Measurements from ENCODE around the gene IL36B. TPM values are rescaled to one million over a fixed set of nuclear protein-coding genes. Genes with fewer than 3 reads are reported as not detected.
"Not testable (repeated sequence)": the region's sequence is repeated elsewhere in the genome, so short reads cannot be mapped to it uniquely, and the experiment has no call there.

Gene IL36B
- polyA plus RNA-seq (2011; rRNA removed) (not detected in 2 replicates), polyA minus RNA-seq (2011; rRNA and poly(A)+ RNA removed) (not detected in 2 replicates)

DNA sequence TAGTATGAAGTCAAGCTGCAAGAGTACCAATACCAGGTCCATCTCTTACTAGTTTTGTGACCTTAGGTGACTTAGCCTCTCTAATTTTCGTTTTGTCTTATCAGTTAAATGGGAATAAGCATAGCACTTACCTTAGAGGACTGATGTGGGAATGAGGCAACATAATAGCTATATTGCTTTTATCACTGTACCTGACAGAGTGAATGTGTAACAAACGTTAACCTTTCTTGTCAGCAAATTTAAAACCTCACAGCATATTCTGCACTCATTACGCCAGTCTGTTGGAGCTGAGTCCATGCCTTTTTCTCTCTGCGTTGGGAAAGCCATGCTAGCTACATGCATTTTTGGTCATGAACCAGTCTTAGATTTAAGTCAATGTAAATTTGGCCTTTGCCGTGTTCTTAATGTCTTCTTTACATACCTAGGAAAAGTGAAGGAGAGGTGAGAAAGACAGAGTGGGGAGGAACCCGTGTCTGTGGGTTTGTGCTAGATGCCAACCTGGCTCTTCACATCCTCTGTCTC, at the start of gene IL36B:
Gene IL36B, minus strand, starts transcription at position 472 of the 522 bp plus-strand sequence.
- ChIA-PET CTCF (no interaction called here), POLR2A (no interaction called here)
- H3K27me3 ChIP-seq (ENCODE audit: control insufficient read depth, insufficient read depth, low read length): no peaks in the 10 kb centered on the region
- TF ChIP-seq CTCF (IDR thresholded peaks at IDR 0.05; ENCODE audit: low read depth, low read length): no peak
- peaks cover 4% of the 10 kb centered on the region for H3K9me3 ChIP-seq (ENCODE audit: control insufficient read depth, insufficient read depth, low read length)
- H3K4me3 ChIP-seq (ENCODE audit: low read depth, low read length): no peak within 1 kb of the TSS
- H3K27ac ChIP-seq (ENCODE audit: low read depth, low read length): no peak within 1 kb of the TSS
- no peak for DNase-seq (ENCODE audit: low read depth, low spot score)

GRCh38 chr2:113102133-113102532, 49.5 kb upstream of the IL36B start:
- TF ChIP-seq CTCF (IDR thresholded peaks at IDR 0.05; ENCODE audit: low read depth, low read length): no peak
- no peak overlapping the region for H3K4me3 ChIP-seq (ENCODE audit: low read depth, low read length)
- ChIA-PET POLR2A (no interaction called here), CTCF (no interaction called here)
- DNase-seq (ENCODE audit: low read depth, low spot score): no peak
- H3K9me3 ChIP-seq (ENCODE audit: control insufficient read depth, insufficient read depth, low read length): no peaks in the 10 kb centered on the region; the same call in 1 of the 2 replicates
- no peak overlapping the region for H3K27ac ChIP-seq (ENCODE audit: low read depth, low read length)
- no peaks in the 10 kb centered on the region for H3K27me3 ChIP-seq (ENCODE audit: control insufficient read depth, insufficient read depth, low read length)

DNA sequence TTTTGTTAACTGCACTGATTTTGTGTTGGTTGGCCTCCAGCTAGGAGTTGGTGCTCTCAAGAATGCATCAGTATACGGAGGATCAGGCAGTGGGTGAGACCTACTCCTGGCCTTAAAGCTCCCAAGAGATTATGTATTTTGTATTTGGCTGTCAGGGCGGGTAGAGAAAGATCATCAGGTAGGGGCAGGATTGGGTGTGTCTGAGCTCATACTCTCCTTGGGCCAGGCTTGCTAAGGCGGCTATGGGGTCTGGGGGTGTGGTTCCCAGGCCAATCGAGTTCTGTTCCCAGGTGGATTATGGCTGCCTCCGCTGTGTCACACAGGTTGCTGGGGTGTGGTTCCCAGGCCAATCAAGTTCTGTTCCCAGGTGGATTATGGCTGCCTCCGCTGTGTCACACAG, 45.9 kb upstream of the IL36B start:
- Histone ChIP-seq H3K27me3 (ENCODE audit: control insufficient read depth, insufficient read depth, low read length) (no peaks in the 10 kb centered on the region), H3K27ac (ENCODE audit: low read depth, low read length) (no peak overlapping the region), H3K9me3 (ENCODE audit: control insufficient read depth, insufficient read depth, low read length) (no peaks in the 10 kb centered on the region; the same call in 1 of the 2 replicates), H3K4me3 (ENCODE audit: low read depth, low read length) (no peak overlapping the region)
- no peak for DNase-seq (ENCODE audit: low read depth, low spot score)
- POLR2A ChIA-PET: no interaction called here
- CTCF ChIA-PET: interaction anchor here (0.7 kb wide), 1 partner anchor 18 kb away, joined by 3 read pairs; no protein-coding TSS in a partner anchor
- no peak for TF ChIP-seq CTCF (IDR thresholded peaks at IDR 0.05; ENCODE audit: low read depth, low read length)

- ChIA-PET POLR2A (no interaction called here), CTCF (interaction anchor here (0.7 kb wide), 1 partner anchor 18 kb away, joined by 3 read pairs; no protein-coding TSS in a partner anchor)
- no peaks in the 10 kb centered on the region for H3K27me3 ChIP-seq (ENCODE audit: control insufficient read depth, insufficient read depth, low read length)
- no peaks in the 10 kb centered on the region; the same call in 1 of the 2 replicates for H3K9me3 ChIP-seq (ENCODE audit: control insufficient read depth, insufficient read depth, low read length)
- no peak for TF ChIP-seq CTCF (IDR thresholded peaks at IDR 0.05; ENCODE audit: low read depth, low read length)
- no peak overlapping the region for H3K27ac ChIP-seq (ENCODE audit: low read depth, low read length)
- H3K4me3 ChIP-seq (ENCODE audit: low read depth, low read length): no peak overlapping the region
- DNase-seq (ENCODE audit: low read depth, low spot score): no peak
Observed at GRCh38 chr2:113098041-113098440, 45.4 kb upstream of the IL36B start.

- H3K27ac ChIP-seq (ENCODE audit: low read depth, low read length); H3K4me3 ChIP-seq (ENCODE audit: low read depth, low read length); CTCF ChIA-PET; POLR2A ChIA-PET; H3K27me3 ChIP-seq (ENCODE audit: control insufficient read depth, insufficient read depth, low read length); H3K9me3 ChIP-seq (ENCODE audit: control insufficient read depth, insufficient read depth, low read length); DNase-seq (ENCODE audit: low read depth, low spot score): not testable (repeated sequence)
Observed at GRCh38 chr2:113096842-113097618, 44.4 kb upstream of the IL36B start.

- POLR2A ChIA-PET; CTCF ChIA-PET; H3K27ac ChIP-seq (ENCODE audit: low read depth, low read length); H3K27me3 ChIP-seq (ENCODE audit: control insufficient read depth, insufficient read depth, low read length); H3K9me3 ChIP-seq (ENCODE audit: control insufficient read depth, insufficient read depth, low read length); H3K4me3 ChIP-seq (ENCODE audit: low read depth, low read length); DNase-seq (ENCODE audit: low read depth, low spot score): not testable (repeated sequence)
Observed at GRCh38 chr2:113096306-113096705, 43.6 kb upstream of the IL36B start.
